Fibroblast of pulmonary artery (primary cell): Measurements from ENCODE around the gene SNAP29.
"Not testable (repeated sequence)": the region's sequence is repeated elsewhere in the genome, so short reads cannot be mapped to it uniquely, and the experiment has no call there.

Experiments used
- DNase-seq: peaks from one replicate; pipeline ENCODE4 v3.0.0-alpha.2; 2010; ENCODE audit warnings: low read depth
- H3K4me3 ChIP-seq: replicated peaks from 2 replicates; pipeline ENCODE4 v1.5.1; 2011; ENCODE audit warnings: low read depth, mild to moderate bottlenecking, control low read depth, low read length, moderate library complexity
- CTCF ChIP-seq: IDR thresholded peaks from 2 replicates; pipeline ENCODE4 v1.5.1; 2011; ENCODE audit warnings: mild to moderate bottlenecking, control low read depth, low read length, inconsistent platforms; ENCODE audit errors: missing control alignments

SNAP29 gene

GRCh38 chr22:20926243-20926642 lies 67.4 kb downstream of the SNAP29 start:
- TF ChIP-seq CTCF, result no peak
- no peak for DNase-seq
- no peak overlapping the region for H3K4me3 ChIP-seq

- DNase-seq, result no peak
- no peak overlapping the region for H3K4me3 ChIP-seq
- TF ChIP-seq CTCF, result no peak
Measured at GRCh38 chr22:20927940-20928572, 69.2 kb downstream of the SNAP29 start.

- DNase-seq, result no peak
- TF ChIP-seq CTCF, result no peak
- H3K4me3 ChIP-seq, result no peak overlapping the region
Measured at GRCh38 chr22:20928573-20928967, 69.8 kb downstream of the SNAP29 start.

- no peak for DNase-seq
- no peak for TF ChIP-seq CTCF
- no peak overlapping the region for H3K4me3 ChIP-seq
Measured at GRCh38 chr22:20930004-20930403, 71.2 kb downstream of the SNAP29 start.

GRCh38 chr22:20930435-20930834 lies 71.6 kb downstream of the SNAP29 start:
- not testable (repeated sequence) for DNase-seq, H3K4me3 ChIP-seq

GRCh38 chr22:20931126-20931654 lies 72.4 kb downstream of the SNAP29 start:
- no peak for TF ChIP-seq CTCF

GRCh38 chr22:20933910-20934309 lies 75.1 kb downstream of the SNAP29 start:
- H3K4me3 ChIP-seq, result no peak overlapping the region
- TF ChIP-seq CTCF, result no peak

More at GRCh38 chr22:20931126-20931654, 72.4 kb downstream of the SNAP29 start:
- no peak overlapping the region for H3K4me3 ChIP-seq
- no peak for DNase-seq

GRCh38 chr22:20935049-20935448 lies 76.2 kb downstream of the SNAP29 start:
- not testable (repeated sequence) for H3K4me3 ChIP-seq, DNase-seq

More at GRCh38 chr22:20933910-20934309, 75.1 kb downstream of the SNAP29 start:
- no peak for DNase-seq

GRCh38 chr22:20935780-20936539 lies 77.2 kb downstream of the SNAP29 start:
- not testable (repeated sequence) for H3K4me3 ChIP-seq, DNase-seq
